Glomerular endothelial cell (primary cell): ENCODE data around the gene TESK2. TPM values are rescaled to one million over a fixed set of nuclear protein-coding genes. Genes with fewer than 3 reads are reported as not detected.
"Not testable (repeated sequence)": the region's sequence is repeated elsewhere in the genome, so short reads cannot be mapped to it uniquely, and the experiment has no call there.

Experiments used
- DNase-seq: peaks from one replicate; pipeline ENCODE4 v3.0.0-alpha.2; 2011; ENCODE audit warnings: low read depth, low spot score; ENCODE audit errors: extremely low read depth
- total RNA-seq: library from RNA; depleted of rRNA; stranded (reverse); fragments of >200 nt; gene quantifications from 2 replicates; pipeline ENCODE4 v1.2.3, GENCODE V29; 2015

TESK2 gene
- total RNA-seq, 1 donor from 2014 or later = 2.6 TPM

- DNase-seq = not testable (repeated sequence)
These were observed 16.8 kb downstream of the TESK2 start for GRCh38 chr1:45474194-45474593.

- no peak for DNase-seq
These were observed 17.7 kb downstream of the TESK2 start for GRCh38 chr1:45473302-45473701.

- DNase-seq = no peak
These were observed 20.6 kb downstream of the TESK2 start for GRCh38 chr1:45470306-45470798.

- DNase-seq = not testable (repeated sequence)
These were observed 23.6 kb downstream of the TESK2 start for GRCh38 chr1:45467353-45467752.

GRCh38 chr1:45465277-45465676, 25.7 kb downstream of the TESK2 start:
- DNase-seq = no peak

GRCh38 chr1:45458894-45459293, 32.1 kb downstream of the TESK2 start:
- no peak for DNase-seq

GRCh38 chr1:45456531-45456930, 34.4 kb downstream of the TESK2 start:
- DNase-seq = no peak

- DNase-seq = no peak
These were observed 35.8 kb downstream of the TESK2 start for GRCh38 chr1:45455162-45455561.

GRCh38 chr1:45454464-45454863, 36.5 kb downstream of the TESK2 start:
- DNase-seq = no peak

GRCh38 chr1:45452503-45452902, 38.5 kb downstream of the TESK2 start:
- DNase-seq = no peak

GRCh38 chr1:45448357-45448756, 42.6 kb downstream of the TESK2 start:
- DNase-seq = no peak

- DNase-seq = no peak
These were observed 43.9 kb downstream of the TESK2 start for GRCh38 chr1:45446950-45447672.

- DNase-seq = no peak
These were observed 44.4 kb downstream of the TESK2 start for GRCh38 chr1:45446530-45446929.

GRCh38 chr1:45444609-45445131, 46.3 kb downstream of the TESK2 start:
- no peak for DNase-seq

- no peak for DNase-seq
These were observed 47.1 kb downstream of the TESK2 start for GRCh38 chr1:45443580-45444446.

GRCh38 chr1:45442272-45442671, 48.7 kb downstream of the TESK2 start:
- peak; percentile 27 for DNase-seq

GRCh38 chr1:45437323-45437722, 53.6 kb downstream of the TESK2 start:
- DNase-seq = no peak

- DNase-seq = no peak
These were observed 60.5 kb downstream of the TESK2 start for GRCh38 chr1:45430490-45430889.

- DNase-seq = no peak
These were observed 61.3 kb downstream of the TESK2 start for GRCh38 chr1:45429561-45430159.

GRCh38 chr1:45423906-45424678, 66.9 kb downstream of the TESK2 start:
- no peak for DNase-seq
